Measurements from ENCODE around the gene LIN7B. TPM values are rescaled to one million over a fixed set of nuclear protein-coding genes. Genes with fewer than 3 reads are reported as not detected.

Gene LIN7B
- total and polyA plus RNA-seq, 2 of the 13 experiments (the other 11 are each of a cell fraction or from before 2014, with no cell fraction given): 5.3 to 7.6 TPM

DNA sequence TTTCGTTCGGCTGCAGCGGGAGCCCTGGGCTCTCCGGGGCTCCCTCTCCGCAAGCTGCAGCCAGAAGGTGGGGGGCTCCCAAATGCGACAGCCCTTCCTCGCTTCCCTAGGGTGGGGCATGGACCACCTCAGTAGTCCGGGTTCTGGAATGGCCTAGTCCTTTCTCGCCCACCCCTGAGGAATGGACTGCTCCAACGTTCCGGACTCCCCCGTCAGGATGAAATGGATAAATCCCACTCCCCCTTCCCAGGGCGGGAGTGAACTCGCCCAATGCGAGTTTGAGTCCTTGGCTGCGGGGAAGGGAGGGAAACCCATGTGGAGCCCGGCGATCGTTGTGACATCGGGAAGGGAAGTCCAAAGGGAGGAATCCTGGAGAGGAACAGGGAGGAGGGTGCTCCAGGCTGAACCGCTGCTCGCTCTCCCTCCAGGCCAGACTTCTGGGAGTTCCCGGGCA lies 35.5 kb downstream of the LIN7B start (continued):
- TF ChIP-seq, protein P1, sequence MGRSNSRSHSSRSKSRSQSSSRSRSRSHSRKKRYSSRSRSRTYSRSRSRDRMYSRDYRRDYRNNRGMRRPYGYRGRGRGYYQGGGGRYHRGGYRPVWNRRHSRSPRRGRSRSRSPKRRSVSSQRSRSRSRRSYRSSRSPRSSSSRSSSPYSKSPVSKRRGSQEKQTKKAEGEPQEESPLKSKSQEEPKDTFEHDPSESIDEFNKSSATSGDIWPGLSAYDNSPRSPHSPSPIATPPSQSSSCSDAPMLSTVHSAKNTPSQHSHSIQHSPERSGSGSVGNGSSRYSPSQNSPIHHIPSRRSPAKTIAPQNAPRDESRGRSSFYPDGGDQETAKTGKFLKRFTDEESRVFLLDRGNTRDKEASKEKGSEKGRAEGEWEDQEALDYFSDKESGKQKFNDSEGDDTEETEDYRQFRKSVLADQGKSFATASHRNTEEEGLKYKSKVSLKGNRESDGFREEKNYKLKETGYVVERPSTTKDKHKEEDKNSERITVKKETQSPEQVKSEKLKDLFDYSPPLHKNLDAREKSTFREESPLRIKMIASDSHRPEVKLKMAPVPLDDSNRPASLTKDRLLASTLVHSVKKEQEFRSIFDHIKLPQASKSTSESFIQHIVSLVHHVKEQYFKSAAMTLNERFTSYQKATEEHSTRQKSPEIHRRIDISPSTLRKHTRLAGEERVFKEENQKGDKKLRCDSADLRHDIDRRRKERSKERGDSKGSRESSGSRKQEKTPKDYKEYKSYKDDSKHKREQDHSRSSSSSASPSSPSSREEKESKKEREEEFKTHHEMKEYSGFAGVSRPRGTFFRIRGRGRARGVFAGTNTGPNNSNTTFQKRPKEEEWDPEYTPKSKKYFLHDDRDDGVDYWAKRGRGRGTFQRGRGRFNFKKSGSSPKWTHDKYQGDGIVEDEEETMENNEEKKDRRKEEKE (IDR thresholded peaks at IDR 0.05): no peak
- TF ChIP-seq MXI1 (IDR thresholded peaks at IDR 0.05; ENCODE audit: borderline replicate concordance, low read depth, low read length) (no peak), ZNF772 (CRISPR knock-in tag; IDR thresholded peaks at IDR 0.05) (no peak), SPEN (CRISPR knock-in tag; IDR thresholded peaks at IDR 0.05; ENCODE audit: low read depth) (no peak), ZNF44 (CRISPR knock-in tag; IDR thresholded peaks at IDR 0.05) (0 out of 2 replicates have a peak, but pooled peaks have one; percentile 41), MAF1 (CRISPR knock-in tag; IDR thresholded peaks at IDR 0.05; ENCODE audit: borderline replicate concordance) (no peak), TEAD3 (CRISPR knock-in tag; optimal IDR thresholded peaks at IDR 0.05; ENCODE audit: borderline replicate concordance) (peak; percentile 12), TBX2 (CRISPR knock-in tag; IDR thresholded peaks at IDR 0.05; ENCODE audit: borderline replicate concordance) (no peak), ZBTB1 (CRISPR knock-in tag; IDR thresholded peaks at IDR 0.05; ENCODE audit: borderline replicate concordance) (no peak), KDM5B (CRISPR knock-in tag; IDR thresholded peaks at IDR 0.05; ENCODE audit: borderline replicate concordance) (no peak; the same call in 1 of the 2 replicates), SALL1 (CRISPR knock-in tag; IDR thresholded peaks at IDR 0.05) (no peak), ZNF776 (CRISPR knock-in tag; IDR thresholded peaks at IDR 0.05) (no peak), PAX8 (CRISPR knock-in tag; IDR thresholded peaks at IDR 0.05; ENCODE audit: borderline replicate concordance) (no peak), ELF3 (CRISPR knock-in tag; IDR thresholded peaks at IDR 0.05) (no peak), ZSCAN9 (CRISPR knock-in tag; IDR thresholded peaks at IDR 0.05; ENCODE audit: borderline replicate concordance) (no peak), ZNF441 (CRISPR knock-in tag; IDR thresholded peaks at IDR 0.05; ENCODE audit: borderline replicate concordance) (peak; percentile 28; the same call in 1 of the 2 replicates), ZC3H4 (CRISPR knock-in tag; IDR thresholded peaks at IDR 0.05; ENCODE audit: borderline replicate concordance) (no peak), ZNF549 (CRISPR knock-in tag; IDR thresholded peaks at IDR 0.05) (no peak)
- TF ChIP-seq, protein P2, sequence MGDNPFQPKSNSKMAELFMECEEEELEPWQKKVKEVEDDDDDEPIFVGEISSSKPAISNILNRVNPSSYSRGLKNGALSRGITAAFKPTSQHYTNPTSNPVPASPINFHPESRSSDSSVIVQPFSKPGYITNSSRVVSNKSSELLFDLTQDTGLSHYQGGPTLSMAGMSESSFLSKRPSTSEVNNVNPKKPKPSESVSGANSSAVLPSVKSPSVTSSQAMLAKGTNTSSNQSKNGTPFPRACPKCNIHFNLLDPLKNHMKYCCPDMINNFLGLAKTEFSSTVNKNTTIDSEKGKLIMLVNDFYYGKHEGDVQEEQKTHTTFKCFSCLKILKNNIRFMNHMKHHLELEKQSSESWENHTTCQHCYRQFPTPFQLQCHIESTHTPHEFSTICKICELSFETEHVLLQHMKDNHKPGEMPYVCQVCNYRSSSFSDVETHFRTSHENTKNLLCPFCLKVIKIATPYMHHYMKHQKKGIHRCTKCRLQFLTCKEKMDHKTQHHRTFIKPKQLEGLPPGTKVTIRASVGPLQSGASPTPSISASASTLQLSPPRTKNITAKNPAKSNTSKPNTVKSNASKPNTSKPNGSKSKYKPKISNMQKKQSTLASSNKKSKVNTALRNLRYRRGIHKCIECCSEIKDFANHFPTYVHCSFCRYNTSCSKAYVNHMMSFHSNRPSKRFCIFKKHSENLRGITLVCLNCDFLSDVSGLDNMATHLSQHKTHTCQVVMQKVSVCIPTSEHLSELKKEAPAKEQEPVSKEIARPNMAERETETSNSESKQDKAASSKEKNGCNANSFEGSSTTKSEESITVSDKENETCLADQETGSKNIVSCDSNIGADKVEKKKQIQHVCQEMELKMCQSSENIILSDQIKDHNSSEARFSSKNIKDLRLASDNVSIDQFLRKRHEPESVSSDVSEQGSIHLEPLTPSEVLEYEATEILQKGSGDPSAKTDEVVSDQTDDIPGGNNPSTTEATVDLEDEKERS (CRISPR knock-in tag; IDR thresholded peaks at IDR 0.05): 0 out of 2 replicates have a peak, but pooled peaks have one; percentile 1
- TF ChIP-seq, protein P3, sequence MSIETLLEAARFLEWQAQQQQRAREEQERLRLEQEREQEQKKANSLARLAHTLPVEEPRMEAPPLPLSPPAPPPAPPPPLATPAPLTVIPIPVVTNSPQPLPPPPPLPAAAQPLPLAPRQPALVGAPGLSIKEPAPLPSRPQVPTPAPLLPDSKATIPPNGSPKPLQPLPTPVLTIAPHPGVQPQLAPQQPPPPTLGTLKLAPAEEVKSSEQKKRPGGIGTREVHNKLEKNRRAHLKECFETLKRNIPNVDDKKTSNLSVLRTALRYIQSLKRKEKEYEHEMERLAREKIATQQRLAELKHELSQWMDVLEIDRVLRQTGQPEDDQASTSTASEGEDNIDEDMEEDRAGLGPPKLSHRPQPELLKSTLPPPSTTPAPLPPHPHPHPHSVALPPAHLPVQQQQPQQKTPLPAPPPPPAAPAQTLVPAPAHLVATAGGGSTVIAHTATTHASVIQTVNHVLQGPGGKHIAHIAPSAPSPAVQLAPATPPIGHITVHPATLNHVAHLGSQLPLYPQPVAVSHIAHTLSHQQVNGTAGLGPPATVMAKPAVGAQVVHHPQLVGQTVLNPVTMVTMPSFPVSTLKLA (IDR thresholded peaks at IDR 0.05): no peak
- TF ChIP-seq, protein P4, sequence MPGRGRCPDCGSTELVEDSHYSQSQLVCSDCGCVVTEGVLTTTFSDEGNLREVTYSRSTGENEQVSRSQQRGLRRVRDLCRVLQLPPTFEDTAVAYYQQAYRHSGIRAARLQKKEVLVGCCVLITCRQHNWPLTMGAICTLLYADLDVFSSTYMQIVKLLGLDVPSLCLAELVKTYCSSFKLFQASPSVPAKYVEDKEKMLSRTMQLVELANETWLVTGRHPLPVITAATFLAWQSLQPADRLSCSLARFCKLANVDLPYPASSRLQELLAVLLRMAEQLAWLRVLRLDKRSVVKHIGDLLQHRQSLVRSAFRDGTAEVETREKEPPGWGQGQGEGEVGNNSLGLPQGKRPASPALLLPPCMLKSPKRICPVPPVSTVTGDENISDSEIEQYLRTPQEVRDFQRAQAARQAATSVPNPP (CRISPR knock-in tag; IDR thresholded peaks at IDR 0.05): no peak
- TF ChIP-seq, protein P5, sequence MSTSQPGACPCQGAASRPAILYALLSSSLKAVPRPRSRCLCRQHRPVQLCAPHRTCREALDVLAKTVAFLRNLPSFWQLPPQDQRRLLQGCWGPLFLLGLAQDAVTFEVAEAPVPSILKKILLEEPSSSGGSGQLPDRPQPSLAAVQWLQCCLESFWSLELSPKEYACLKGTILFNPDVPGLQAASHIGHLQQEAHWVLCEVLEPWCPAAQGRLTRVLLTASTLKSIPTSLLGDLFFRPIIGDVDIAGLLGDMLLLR (CRISPR knock-in tag; IDR thresholded peaks at IDR 0.05): no peak

All from HepG2 (cell line).